H9 (cell line): Measurements from ENCODE around the gene SLC17A9. TPM values are rescaled to one million over a fixed set of nuclear protein-coding genes. Genes with fewer than 3 reads are reported as not detected.

Experiments
- DNase-seq: peaks from one replicate; pipeline ENCODE4 v3.0.0-alpha.2; 2017
- H2AFZ ChIP-seq: one replicate; pipeline ENCODE4 v1.6.1; 2013; ENCODE audit warnings: mild to moderate bottlenecking, low read length, control low read depth, moderate library complexity
- H2AK5ac ChIP-seq: 2 replicates; pipeline ENCODE4 v1.6.1; 2013; ENCODE audit warnings: low read length, control low read depth, mixed read lengths; ENCODE audit not compliant: insufficient read length
- H2BK120ac ChIP-seq: one replicate; pipeline ENCODE4 v1.6.1; 2013; ENCODE audit warnings: low read depth, mild to moderate bottlenecking, low read length, control low read depth, inconsistent platforms; ENCODE audit not compliant: poor library complexity, severe bottlenecking
- H2BK12ac ChIP-seq: 2 replicates; pipeline ENCODE4 v1.6.1; 2013; ENCODE audit warnings: low read length, control low read depth, mixed read lengths, low read depth; ENCODE audit not compliant: insufficient read length
- H2BK15ac ChIP-seq: 2 replicates; pipeline ENCODE4 v1.6.1; 2013; ENCODE audit warnings: low read depth, low read length, control low read depth
- H2BK20ac ChIP-seq: one replicate; pipeline ENCODE4 v1.6.1; 2013; ENCODE audit warnings: low read depth, mild to moderate bottlenecking, low read length, control low read depth, inconsistent platforms; ENCODE audit not compliant: poor library complexity, severe bottlenecking
- H2BK5ac ChIP-seq: 2 replicates; pipeline ENCODE4 v1.6.1; 2013; ENCODE audit warnings: low read length, control low read depth, mixed read lengths; ENCODE audit not compliant: insufficient read length
- H3K14ac ChIP-seq: 2 replicates; pipeline ENCODE4 v1.6.1; 2013; ENCODE audit warnings: low read length, control low read depth; ENCODE audit not compliant: insufficient read depth
- H3K18ac ChIP-seq: 2 replicates; pipeline ENCODE4 v1.6.1; 2013; ENCODE audit warnings: low read depth, mild to moderate bottlenecking, mixed read lengths, low read length, control low read depth; ENCODE audit not compliant: insufficient read length
- H3K23ac ChIP-seq: 2 replicates; pipeline ENCODE4 v1.6.1; 2013; ENCODE audit warnings: low read length, control low read depth, mixed read lengths, low read depth; ENCODE audit not compliant: insufficient read length
- H3K23me2 ChIP-seq: 2 replicates; pipeline ENCODE4 v1.6.1; 2013; ENCODE audit warnings: low read depth, mild to moderate bottlenecking, mixed read lengths, low read length, control low read depth; ENCODE audit not compliant: insufficient read length, poor library complexity, severe bottlenecking
- H3K27ac ChIP-seq: 2 replicates; pipeline ENCODE4 v1.5.1; 2013; ENCODE audit warnings: low read length, control low read depth, mixed read lengths, low read depth; ENCODE audit not compliant: insufficient read length
- H3K27me3 ChIP-seq: 2 replicates; pipeline ENCODE4 v1.6.1; 2013; ENCODE audit warnings: low read length, control low read depth, inconsistent platforms; ENCODE audit not compliant: insufficient read depth
- H3K4ac ChIP-seq: 2 replicates; pipeline ENCODE4 v1.6.1; 2013; ENCODE audit warnings: low read depth, mild to moderate bottlenecking, control low read depth, inconsistent platforms, low read length, moderate library complexity
- H3K4me1 ChIP-seq: 2 replicates; pipeline ENCODE4 v1.6.1; 2013; ENCODE audit warnings: low read length, control low read depth, inconsistent platforms; ENCODE audit not compliant: insufficient read depth
- H3K4me2 ChIP-seq: 2 replicates; pipeline ENCODE4 v1.6.1; 2013; ENCODE audit warnings: low read length, control low read depth, mixed read lengths; ENCODE audit not compliant: insufficient read length, insufficient read depth
- H3K56ac ChIP-seq: 2 replicates; pipeline ENCODE4 v1.6.1; 2013; ENCODE audit warnings: low read depth, mild to moderate bottlenecking, mixed read lengths, low read length, control low read depth; ENCODE audit not compliant: insufficient read length
- H3K79me1 ChIP-seq: 2 replicates; pipeline ENCODE4 v1.6.1; 2013; ENCODE audit warnings: low read depth, mild to moderate bottlenecking, moderate library complexity, low read length, control low read depth, inconsistent platforms; ENCODE audit not compliant: insufficient read depth, poor library complexity, severe bottlenecking
- H3K79me2 ChIP-seq: 2 replicates; pipeline ENCODE4 v1.6.1; 2013; ENCODE audit warnings: low read length, control low read depth, inconsistent platforms; ENCODE audit not compliant: insufficient read depth
- H3K9ac ChIP-seq: 2 replicates; pipeline ENCODE4 v1.6.1; 2013; ENCODE audit warnings: low read length, control low read depth, mixed read lengths; ENCODE audit not compliant: insufficient read length; ENCODE audit errors: extremely low read depth
- H3K9me3 ChIP-seq: one replicate; pipeline ENCODE4 v1.6.1; 2013; ENCODE audit warnings: low read depth, low read length, inconsistent platforms; ENCODE audit not compliant: control insufficient read depth
- H3T11ph ChIP-seq: one replicate; pipeline ENCODE4 v1.6.1; 2013; ENCODE audit warnings: mild to moderate bottlenecking, low read length, control low read depth, inconsistent platforms
- H4K20me1 ChIP-seq: one replicate; pipeline ENCODE4 v1.6.1; 2013; ENCODE audit not compliant: control insufficient read depth, insufficient read length, insufficient read depth
- H4K5ac ChIP-seq: 2 replicates; pipeline ENCODE4 v1.6.1; 2013; ENCODE audit warnings: low read depth, mild to moderate bottlenecking, mixed read lengths, low read length, control low read depth; ENCODE audit not compliant: insufficient read length
- H4K8ac ChIP-seq: replicated peaks from 2 replicates; pipeline ENCODE4 v1.6.1; 2013; ENCODE audit warnings: low read length, control low read depth, mixed read lengths, low read depth; ENCODE audit not compliant: insufficient read length
- H4K91ac ChIP-seq: 2 replicates; pipeline ENCODE4 v1.6.1; 2013; ENCODE audit warnings: low read depth, mild to moderate bottlenecking, moderate library complexity, mixed read lengths, low read length, control low read depth; ENCODE audit not compliant: insufficient read length
- H3K27ac Mint-ChIP-seq, 3 experiments: 2 replicates in 2 of 3; 3 replicates in 1 of 3; pipeline ENCODE4 v1.8.0; 2020 to 2021; ENCODE audit warnings: mixed read lengths in 3 of 3, mild to moderate bottlenecking in 1 of 3, moderate library complexity in 1 of 3
- H3K27me3 Mint-ChIP-seq: 2 replicates; pipeline ENCODE4 v1.8.0; 2021; ENCODE audit warnings: low read depth, mild to moderate bottlenecking, moderate library complexity, mixed read lengths
- H3K36me3 Mint-ChIP-seq, 3 experiments: 2 replicates in 2 of 3; 3 replicates in 1 of 3; pipeline ENCODE4 v1.8.0; 2020 to 2021; ENCODE audit warnings: low read depth in 3 of 3, mixed read lengths in 3 of 3; ENCODE audit not compliant: insufficient read depth in 1 of 3
- H3K4me1 Mint-ChIP-seq, 2 experiments: 2 replicates each; pipeline ENCODE4 v1.8.0; 2020; ENCODE audit warnings: mixed read lengths in 2 of 2
- H3K4me3 Mint-ChIP-seq, 2 experiments: 2 replicates in 1 of 2; 3 replicates in 1 of 2; pipeline ENCODE4 v1.8.0; 2020 to 2021; ENCODE audit warnings: mild to moderate bottlenecking in 2 of 2, mixed read lengths in 2 of 2, moderate library complexity in 1 of 2
- H3K9me3 Mint-ChIP-seq, 2 experiments: 2 replicates in 1 of 2; 3 replicates in 1 of 2; pipeline ENCODE4 v1.8.0; 2020; ENCODE audit warnings: mild to moderate bottlenecking in 2 of 2, mixed read lengths in 2 of 2, moderate library complexity in 1 of 2
- CTCF ChIP-seq: fragments of 200-600 bp; sonication (generic); conservative IDR thresholded peaks from 3 replicates; pipeline ENCODE4 v1.8.0; 2021; ENCODE audit warnings: antibody characterized with exemption, mild to moderate bottlenecking
- WGBS: extraction: QIAGEN DNeasy Blood & Tissue Kit; methylation state at CpG from one replicate; pipeline ENCODE4 v1.1.7; 2013; ENCODE audit warnings: missing lambda C conversion rate, low lambda C conversion rate, mixed read lengths; ENCODE audit not compliant: insufficient read length; ENCODE audit errors: extremely low coverage; 5-methylcytosine and 5-hydroxymethylcytosine counted together
- total RNA-seq: library from RNA; stranded (reverse); gene quantifications from 2 replicates; pipeline ENCODE4 v1.2.1, GENCODE V29; 2021

Gene SLC17A9
- total RNA-seq, 1 experiment from 2014 or later: 20.9 TPM

- Mint-ChIP-seq H3K27me3 (no peaks in the 10 kb centered on the region; the same call in 1 of the 2 replicates), H3K4me1 (peaks cover 14 to 32% of the 10 kb centered on the region in 2 experiments), H3K9me3 (no peaks in the 10 kb centered on the region), H3K4me3 (no peak overlapping the region), H3K36me3 (peaks cover 2 to 10% (median 7%) of the 10 kb centered on the region in 3 experiments; a peak in 4 of 7 replicates), H3K27ac (0 out of 7 replicates have a peak overlapping the region, but pooled peaks of 2 of the 3 experiments have one; percentile 44 to 70)
- Histone ChIP-seq H2BK12ac (no peak overlapping the region), H2BK5ac (no peak overlapping the region), H4K8ac (no peak overlapping the region), H3K4me1 (peaks cover 3% of the 10 kb centered on the region), H4K20me1 (no peaks in the 10 kb centered on the region), H3K27me3 (no peaks in the 10 kb centered on the region), H3T11ph (no peak overlapping the region), H3K27ac (no peak overlapping the region), H3K23me2 (peaks cover 10% of the 10 kb centered on the region), H2BK20ac (no peak overlapping the region), H2BK120ac (no peak overlapping the region), H3K23ac (no peak overlapping the region), H2AK5ac (no peak overlapping the region), H3K4me2 (no peak overlapping the region), H3K56ac (no peak overlapping the region), H3K18ac (no peak overlapping the region), H3K79me2 (no peaks in the 10 kb centered on the region; the same call in 1 of the 2 replicates), H3K9ac (no peak overlapping the region), H4K91ac (no peak overlapping the region), H3K4ac (no peak overlapping the region), H2AFZ (no peak overlapping the region), H3K79me1 (no peaks in the 10 kb centered on the region), H2BK15ac (no peak overlapping the region), H3K9me3 (no peaks in the 10 kb centered on the region), H3K14ac (no peak overlapping the region), H4K5ac (no peak overlapping the region)
- no peak for DNase-seq
- WGBS: no CpG with 5 or more reads among the region's 25 CpGs
- no peak for TF ChIP-seq CTCF
These were observed 4.1 kb downstream of the SLC17A9 start for GRCh38 chr20:62956387-62957135.
